Panc1 (cell line): Measurements from ENCODE around the gene HLA-B. TPM values are rescaled to one million over a fixed set of nuclear protein-coding genes. Genes with fewer than 3 reads are reported as not detected.

Experiments
- ATAC-seq: fragments of 200-7000 bp; cut with Tn5 transposase; 2 replicates; pipeline ENCODE4 v1.9.1; 2020; ENCODE audit warnings: mild to moderate bottlenecking, moderate library complexity
- BruUV-seq: library from RNA; stranded (reverse); fragments of 400-500 nt; replicated peaks from 2 replicates; lab custom pipeline; 2021; lab: Mats Ljungman, UMichigan
- CTCF ChIA-PET: fragments of 300-600 bp; sonication (Branson Sonifier 250); formaldehyde crosslinking; loops from one replicate; lab custom pipeline; 2022; ENCODE audit warnings: antibody characterized with exemption; lab: Charles Lee
- POLR2A ChIA-PET: fragments of 300-600 bp; sonication (Branson Sonifier 250); formaldehyde crosslinking; loops from one replicate; lab custom pipeline; 2022; ENCODE audit warnings: antibody characterized with exemption; lab: Charles Lee
- DNase-seq: peaks from one replicate; pipeline ENCODE4 v3.0.0-alpha.2; 2010; ENCODE audit warnings: low read depth, low spot score
- H3K27ac ChIP-seq: 2 replicates; pipeline ENCODE4 v1.5.1; 2011; ENCODE audit warnings: mild to moderate bottlenecking, low read length, inconsistent platforms
- H3K27me3 ChIP-seq: fragments of 200-500 bp; sonication (Bioruptor generic); 2 replicates; pipeline ENCODE4 v1.6.0; 2014; ENCODE audit warnings: low read length, inconsistent platforms; ENCODE audit not compliant: control insufficient read depth, insufficient read depth
- H3K36me3 ChIP-seq: fragments of 200-500 bp; sonication (Bioruptor generic); 2 replicates; pipeline ENCODE4 v1.5.1; 2014; ENCODE audit warnings: inconsistent platforms, mild to moderate bottlenecking, low read length, moderate library complexity; ENCODE audit not compliant: control insufficient read depth, insufficient read depth
- H3K4me1 ChIP-seq: 2 replicates; pipeline ENCODE4 v1.5.1; 2011; ENCODE audit warnings: inconsistent platforms, mild to moderate bottlenecking, low read length, moderate library complexity; ENCODE audit not compliant: control insufficient read depth, insufficient read depth
- H3K4me3 ChIP-seq, 2 experiments: 2 replicates each; pipeline ENCODE4 v1.5.1; 2011 to 2012; ENCODE audit warnings: low read depth in 2 of 2, low read length in 2 of 2, mild to moderate bottlenecking in 2 of 2, inconsistent platforms in 1 of 2, moderate library complexity in 1 of 2
- H3K9me3 ChIP-seq: fragments of 200-500 bp; sonication (Bioruptor generic); 2 replicates; pipeline ENCODE4 v1.5.1; 2014; ENCODE audit warnings: low read depth, mild to moderate bottlenecking, inconsistent platforms, low read length, moderate library complexity; ENCODE audit not compliant: control insufficient read depth, insufficient read depth
- CTCF ChIP-seq: fragments of 450-650 bp; IDR thresholded peaks from 2 replicates; pipeline ENCODE4 v1.5.1; 2017; ENCODE audit warnings: mild to moderate bottlenecking
- POLR2AphosphoS5 ChIP-seq: IDR thresholded peaks from 2 replicates; pipeline ENCODE4 v1.6.1; 2012; ENCODE audit warnings: mild to moderate bottlenecking, low read depth, low read length, moderate library complexity
- REST ChIP-seq, 2 experiments: IDR thresholded peaks; 2 replicates each; pipeline ENCODE4 v1.6.1; 2011 to 2012; ENCODE audit warnings: low read depth in 2 of 2, control low read depth in 1 of 2, low read length in 1 of 2, mild to moderate bottlenecking in 1 of 2, moderate library complexity in 1 of 2; ENCODE audit not compliant: insufficient read depth in 1 of 2
- SIN3A ChIP-seq: IDR thresholded peaks from 2 replicates; pipeline ENCODE4 v1.6.1; 2012; ENCODE audit warnings: low read depth, mild to moderate bottlenecking, low read length, moderate library complexity, borderline replicate concordance; ENCODE audit not compliant: insufficient read depth
- TCF7L2 ChIP-seq: IDR thresholded peaks from 2 replicates; pipeline ENCODE4 v1.6.1; 2011; ENCODE audit warnings: mild to moderate bottlenecking, low read depth, low read length, inconsistent platforms
- in situ Hi-C: cut with HindIII; loops from 2 replicates; pipeline ENCODE4 v1.10.0; 2016; ENCODE audit warnings: low sequenced_read_pairs, low pct_unique_long_range_greater_than_20kb
- intact Hi-C: fragments of 100-400 bp; cut with micrococcal nuclease; formaldehyde crosslinking; loops from one replicate; pipeline ENCODE4 v1.10.0; 2022; ENCODE audit not compliant: unreplicated experiment
- total RNA-seq: library from RNA; stranded (reverse); gene quantifications from one replicate; pipeline ENCODE4 v1.2.1, GENCODE V29; 2021; ENCODE audit not compliant: unreplicated experiment

Gene HLA-B
- total RNA-seq, 1 experiment from 2014 or later: 191 TPM

GRCh38 chr6:31355583-31355948 is 1.4 kb downstream of the HLA-B start:
- DNase-seq (no peak), ATAC-seq (peak; percentile 9; the same call in 1 of the 2 replicates)
- H3K9me3 ChIP-seq: no peaks in the 10 kb centered on the region
- H3K4me1 ChIP-seq: 0 out of 2 replicates have a peak, but pooled peaks cover 4% of the 10 kb centered on the region
- in situ Hi-C loops: no loop called here
- H3K27ac ChIP-seq: no peak overlapping the region
- no TSS peak for BruUV-seq
- TF ChIP-seq CTCF: no peak
- no peak for TF ChIP-seq REST (IDR thresholded peaks at IDR 0.05; ENCODE audit: insufficient read depth in 1 of 2, low read depth in 2 of 2, low read length in 1 of 2)
- no peak for TF ChIP-seq TCF7L2
- TF ChIP-seq SIN3A: no peak
- TF ChIP-seq POLR2AphosphoS5: no peak
- H3K36me3 ChIP-seq: no peaks in the 10 kb centered on the region
- ChIA-PET CTCF (no interaction called here), POLR2A (no interaction called here)
- peak overlapping the region in 1 of 2 experiments; percentile 62; a peak in 2 of 4 replicates for H3K4me3 ChIP-seq
- intact Hi-C loops: no loop called here
- peaks cover 11% of the 10 kb centered on the region for H3K27me3 ChIP-seq

GRCh38 chr6:31354864-31355582 is 2.0 kb downstream of the HLA-B start:
- POLR2A ChIA-PET: interaction anchor here (0.6 kb wide), 1 partner anchor 109 kb away, joined by 3 read pairs; no protein-coding TSS in a partner anchor

More at GRCh38 chr6:31354864-31355582, 2.0 kb downstream of the HLA-B start:
- Histone ChIP-seq H3K4me3 (no peak overlapping the region), H3K27me3 (peaks cover 11% of the 10 kb centered on the region), H3K9me3 (no peaks in the 10 kb centered on the region), H3K4me1 (0 out of 2 replicates have a peak, but pooled peaks cover 4% of the 10 kb centered on the region), H3K36me3 (no peaks in the 10 kb centered on the region), H3K27ac (no peak overlapping the region)
- no peak for DNase-seq
- intact Hi-C loops (no loop called here), in situ Hi-C loops (no loop called here)
- no TSS peak for BruUV-seq
- ATAC-seq: no peak
- CTCF ChIA-PET: no interaction called here
- no peak for TF ChIP-seq CTCF
- TF ChIP-seq REST (IDR thresholded peaks at IDR 0.05; ENCODE audit: insufficient read depth in 1 of 2, low read depth in 2 of 2, low read length in 1 of 2): no peak
- TF ChIP-seq SIN3A: no peak
- no peak for TF ChIP-seq TCF7L2
- no peak for TF ChIP-seq POLR2AphosphoS5
